HepG2 (cell line): ENCODE data around the gene RILP. TPM values are rescaled to one million over a fixed set of nuclear protein-coding genes. Genes with fewer than 3 reads are reported as not detected.

Experiments used
- ARHGAP35 ChIP-seq: sonication (generic); formaldehyde crosslinking; IDR thresholded peaks from 2 replicates; pipeline ENCODE4 v1.9.0; 2022; ENCODE audit warnings: mild to moderate bottlenecking, inconsistent platforms, moderate library complexity, missing genetic modification reagents, borderline replicate concordance
- CCAR2 ChIP-seq: fragments of 200-400 bp; formaldehyde crosslinking; optimal IDR thresholded peaks from 2 replicates; pipeline ENCODE3; 2018; ENCODE audit warnings: low read depth, mild to moderate bottlenecking, low read length, moderate library complexity
- PAWR ChIP-seq: sonication (generic); formaldehyde crosslinking; IDR thresholded peaks from 2 replicates; pipeline ENCODE4 v1.4.0; 2020; ENCODE audit warnings: missing genetic modification reagents, mild to moderate bottlenecking, borderline replicate concordance
- PHF5A ChIP-seq: IDR thresholded peaks from one replicate; pipeline ENCODE4 v1.6.1; 2018; ENCODE audit warnings: low read depth, missing genetic modification reagents; ENCODE audit not compliant: unreplicated experiment
- SP1 ChIP-seq, 2 experiments: fragments of 450-650 bp in 1 of 2; sonication (generic) in 1 of 2; formaldehyde crosslinking in 1 of 2; IDR thresholded peaks; 2 replicates each; pipeline versions ENCODE4 v1.4.0 to v1.6.1; 2016 to 2020; ENCODE audit warnings: missing genetic modification reagents in 1 of 2
- TAF1 ChIP-seq: sonication (generic); formaldehyde crosslinking; IDR thresholded peaks from 2 replicates; pipeline ENCODE4 v1.4.0; 2020; ENCODE audit warnings: missing genetic modification reagents
- XBP1 ChIP-seq: sonication (generic); formaldehyde crosslinking; IDR thresholded peaks from 2 replicates; pipeline ENCODE4 v1.5.0; 2020; ENCODE audit warnings: missing genetic modification reagents
- ZBTB21 ChIP-seq: sonication (generic); formaldehyde crosslinking; IDR thresholded peaks from 2 replicates; pipeline ENCODE4 v1.4.0; 2020; ENCODE audit warnings: missing genetic modification reagents
- ZNF44 ChIP-seq: sonication (generic); formaldehyde crosslinking; IDR thresholded peaks from 2 replicates; pipeline ENCODE4 v1.5.1; 2020; ENCODE audit warnings: mild to moderate bottlenecking, missing genetic modification reagents
- polyA plus RNA-seq, 8 experiments: library from polyadenylated mRNA; depleted of rRNA in 3 of 8; stranded (reverse) in 7 of 8; unstranded in 1 of 8; fragments of >200 nt; fragmentation: Illumina TruSeq in 4 of 8; extraction: Trizol in 4 of 8; gene quantifications; 2 replicates each; pipeline versions ENCODE4 v1.2.1 to v1.2.3, GENCODE V29; 2011 to 2016; ENCODE audit warnings: low read depth in 4 of 8, missing spikeins in 1 of 8, mixed read lengths in 1 of 8; ENCODE audit not compliant: insufficient read depth in 1 of 8
- total RNA-seq, 5 experiments: library from RNA; depleted of rRNA; stranded (reverse); fragments of >200 nt; fragmentation: Illumina TruSeq; extraction: Trizol; gene quantifications; 2 replicates each; pipeline ENCODE4 v1.2.3, GENCODE V29; 2016; ENCODE audit warnings: low read depth in 1 of 5
- TF ChIP-seq, protein P1 (sequence below): fragments of 450-650 bp; IDR thresholded peaks from 2 replicates; pipeline ENCODE4 v1.6.1; 2017
- TF ChIP-seq, protein P2 (sequence below): sonication (generic); formaldehyde crosslinking; IDR thresholded peaks from 2 replicates; pipeline ENCODE4 v1.9.0; 2021; ENCODE audit warnings: missing genetic modification reagents, borderline replicate concordance
- TF ChIP-seq, protein P3 (sequence below): sonication (generic); formaldehyde crosslinking; IDR thresholded peaks from 2 replicates; pipeline ENCODE4 v1.5.1; 2020; ENCODE audit warnings: missing genetic modification reagents, mild to moderate bottlenecking, borderline replicate concordance
- TF ChIP-seq, protein P4 (sequence below): sonication (generic); formaldehyde crosslinking; IDR thresholded peaks from 2 replicates; pipeline ENCODE4 v1.4.0; 2020; ENCODE audit warnings: low read depth, mild to moderate bottlenecking, missing genetic modification reagents
- TF ChIP-seq, protein P5 (sequence below): sonication (generic); formaldehyde crosslinking; IDR thresholded peaks from 2 replicates; pipeline ENCODE4 v1.8.1; 2023; ENCODE audit warnings: mild to moderate bottlenecking, missing genetic modification reagents, borderline replicate concordance
- TF ChIP-seq, protein P6 (sequence below): IDR thresholded peaks from 2 replicates; pipeline ENCODE4 v1.6.1; 2012; ENCODE audit warnings: inconsistent platforms

The RILP gene
- total and polyA plus RNA-seq, 2 of the 13 experiments (the other 11 are each of a cell fraction or from before 2014, with no cell fraction given), result 6.6 to 8.1 TPM

DNA sequence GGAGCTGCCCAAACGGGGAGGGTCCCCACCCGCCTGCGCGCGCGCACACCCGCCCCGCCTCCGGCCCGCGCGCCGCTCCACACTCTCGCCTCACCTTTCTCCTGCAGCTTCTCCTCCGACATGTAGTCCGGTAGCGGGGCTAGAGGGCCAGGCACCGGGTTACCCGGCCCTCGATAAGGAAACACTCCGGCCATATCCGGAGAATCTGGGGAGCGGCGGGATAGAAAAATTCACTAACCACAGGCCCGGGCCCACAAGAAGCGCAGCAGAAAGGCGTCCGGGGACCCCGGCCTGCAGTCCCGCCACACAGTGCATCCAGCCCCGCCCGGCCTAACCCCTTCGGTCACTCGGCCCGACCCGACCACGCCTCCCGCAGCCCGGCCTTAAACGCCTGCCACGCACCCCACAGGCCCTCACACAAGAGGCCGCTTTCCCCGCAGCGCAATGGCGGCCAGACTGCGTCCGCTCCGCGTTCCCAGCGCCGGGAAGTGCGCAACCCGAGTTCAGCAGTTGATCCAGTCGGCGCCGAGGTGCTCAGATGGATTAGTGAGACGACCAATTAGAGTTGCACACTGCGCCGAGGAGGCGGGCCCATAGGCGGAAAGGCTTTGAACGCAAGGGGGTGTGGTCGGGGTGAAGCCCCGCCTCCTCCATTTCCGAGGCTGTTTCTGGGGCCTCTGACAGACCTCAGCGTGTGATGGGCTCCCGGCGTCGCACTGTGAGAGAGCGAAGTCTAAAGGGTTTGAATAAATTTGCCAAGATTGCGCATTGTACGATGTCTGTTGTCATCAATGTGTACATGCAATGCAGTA, 34.9 kb upstream of the RILP start, which contains the start of gene PRPF8 (continued):
- TF ChIP-seq, protein P1, sequence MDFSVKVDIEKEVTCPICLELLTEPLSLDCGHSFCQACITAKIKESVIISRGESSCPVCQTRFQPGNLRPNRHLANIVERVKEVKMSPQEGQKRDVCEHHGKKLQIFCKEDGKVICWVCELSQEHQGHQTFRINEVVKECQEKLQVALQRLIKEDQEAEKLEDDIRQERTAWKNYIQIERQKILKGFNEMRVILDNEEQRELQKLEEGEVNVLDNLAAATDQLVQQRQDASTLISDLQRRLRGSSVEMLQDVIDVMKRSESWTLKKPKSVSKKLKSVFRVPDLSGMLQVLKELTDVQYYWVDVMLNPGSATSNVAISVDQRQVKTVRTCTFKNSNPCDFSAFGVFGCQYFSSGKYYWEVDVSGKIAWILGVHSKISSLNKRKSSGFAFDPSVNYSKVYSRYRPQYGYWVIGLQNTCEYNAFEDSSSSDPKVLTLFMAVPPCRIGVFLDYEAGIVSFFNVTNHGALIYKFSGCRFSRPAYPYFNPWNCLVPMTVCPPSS, result no peak
- TF ChIP-seq ZBTB21, result no peak
- TF ChIP-seq CCAR2, result no peak
- TF ChIP-seq, protein P2, sequence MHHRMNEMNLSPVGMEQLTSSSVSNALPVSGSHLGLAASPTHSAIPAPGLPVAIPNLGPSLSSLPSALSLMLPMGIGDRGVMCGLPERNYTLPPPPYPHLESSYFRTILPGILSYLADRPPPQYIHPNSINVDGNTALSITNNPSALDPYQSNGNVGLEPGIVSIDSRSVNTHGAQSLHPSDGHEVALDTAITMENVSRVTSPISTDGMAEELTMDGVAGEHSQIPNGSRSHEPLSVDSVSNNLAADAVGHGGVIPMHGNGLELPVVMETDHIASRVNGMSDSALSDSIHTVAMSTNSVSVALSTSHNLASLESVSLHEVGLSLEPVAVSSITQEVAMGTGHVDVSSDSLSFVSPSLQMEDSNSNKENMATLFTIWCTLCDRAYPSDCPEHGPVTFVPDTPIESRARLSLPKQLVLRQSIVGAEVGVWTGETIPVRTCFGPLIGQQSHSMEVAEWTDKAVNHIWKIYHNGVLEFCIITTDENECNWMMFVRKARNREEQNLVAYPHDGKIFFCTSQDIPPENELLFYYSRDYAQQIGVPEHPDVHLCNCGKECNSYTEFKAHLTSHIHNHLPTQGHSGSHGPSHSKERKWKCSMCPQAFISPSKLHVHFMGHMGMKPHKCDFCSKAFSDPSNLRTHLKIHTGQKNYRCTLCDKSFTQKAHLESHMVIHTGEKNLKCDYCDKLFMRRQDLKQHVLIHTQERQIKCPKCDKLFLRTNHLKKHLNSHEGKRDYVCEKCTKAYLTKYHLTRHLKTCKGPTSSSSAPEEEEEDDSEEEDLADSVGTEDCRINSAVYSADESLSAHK (CRISPR knock-in tag), result no peak
- TF ChIP-seq, protein P3, sequence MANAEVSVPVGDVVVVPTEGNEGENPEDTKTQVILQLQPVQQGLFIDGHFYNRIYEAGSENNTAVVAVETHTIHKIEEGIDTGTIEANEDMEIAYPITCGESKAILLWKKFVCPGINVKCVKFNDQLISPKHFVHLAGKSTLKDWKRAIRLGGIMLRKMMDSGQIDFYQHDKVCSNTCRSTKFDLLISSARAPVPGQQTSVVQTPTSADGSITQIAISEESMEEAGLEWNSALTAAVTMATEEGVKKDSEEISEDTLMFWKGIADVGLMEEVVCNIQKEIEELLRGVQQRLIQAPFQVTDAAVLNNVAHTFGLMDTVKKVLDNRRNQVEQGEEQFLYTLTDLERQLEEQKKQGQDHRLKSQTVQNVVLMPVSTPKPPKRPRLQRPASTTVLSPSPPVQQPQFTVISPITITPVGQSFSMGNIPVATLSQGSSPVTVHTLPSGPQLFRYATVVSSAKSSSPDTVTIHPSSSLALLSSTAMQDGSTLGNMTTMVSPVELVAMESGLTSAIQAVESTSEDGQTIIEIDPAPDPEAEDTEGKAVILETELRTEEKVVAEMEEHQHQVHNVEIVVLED (CRISPR knock-in tag), result peak; percentile 91
- peak; percentile 52 for TF ChIP-seq PHF5A (CRISPR knock-in tag)
- TF ChIP-seq, protein P4, sequence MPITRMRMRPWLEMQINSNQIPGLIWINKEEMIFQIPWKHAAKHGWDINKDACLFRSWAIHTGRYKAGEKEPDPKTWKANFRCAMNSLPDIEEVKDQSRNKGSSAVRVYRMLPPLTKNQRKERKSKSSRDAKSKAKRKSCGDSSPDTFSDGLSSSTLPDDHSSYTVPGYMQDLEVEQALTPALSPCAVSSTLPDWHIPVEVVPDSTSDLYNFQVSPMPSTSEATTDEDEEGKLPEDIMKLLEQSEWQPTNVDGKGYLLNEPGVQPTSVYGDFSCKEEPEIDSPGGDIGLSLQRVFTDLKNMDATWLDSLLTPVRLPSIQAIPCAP (CRISPR knock-in tag), result no peak
- no peak; the same call in 1 of the 2 replicates for TF ChIP-seq ARHGAP35 (CRISPR knock-in tag)
- TF ChIP-seq, protein P5, sequence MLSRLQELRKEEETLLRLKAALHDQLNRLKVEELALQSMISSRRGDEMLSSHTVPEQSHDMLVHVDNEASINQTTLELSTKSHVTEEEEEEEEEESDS (CRISPR knock-in tag), result 0 out of 2 replicates have a peak, but pooled peaks have one; percentile 61
- no peak for TF ChIP-seq ZNF44 (CRISPR knock-in tag)
- no peak for TF ChIP-seq PAWR (CRISPR knock-in tag)
- TF ChIP-seq, protein P6, sequence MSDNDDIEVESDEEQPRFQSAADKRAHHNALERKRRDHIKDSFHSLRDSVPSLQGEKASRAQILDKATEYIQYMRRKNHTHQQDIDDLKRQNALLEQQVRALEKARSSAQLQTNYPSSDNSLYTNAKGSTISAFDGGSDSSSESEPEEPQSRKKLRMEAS, result peak; percentile 72
- TF ChIP-seq XBP1 (CRISPR knock-in tag), result no peak
- TF ChIP-seq TAF1 (CRISPR knock-in tag), result peak; percentile 85
- TF ChIP-seq SP1 (IDR thresholded peaks at IDR 0.05), result no peak
- TF ChIP-seq SP1 (CRISPR knock-in tag; IDR thresholded peaks at IDR 0.05), result peak; percentile 81
